ENCODE results near the gene DSCAML1. TPM values are rescaled to one million over a fixed set of nuclear protein-coding genes. Genes with fewer than 3 reads are reported as not detected.
"Not testable (repeated sequence)": the region's sequence is repeated elsewhere in the genome, so short reads cannot be mapped to it uniquely, and the experiment has no call there.

DSCAML1 gene
- total RNA-seq, 2 donors from 2014 or later, result 0.33 to 1.6 TPM

GRCh38 chr11:117766026-117766425 is 31.0 kb downstream of the DSCAML1 start:
- Histone ChIP-seq H3K27ac (no peak overlapping the region), H3K36me3 (replicated peaks in 1 of 2; ENCODE audit: insufficient read depth in 1 of 2, low read depth in 2 of 2) (no peaks in the 10 kb centered on the region), H3K9me3 (no peaks in the 10 kb centered on the region), H3K4me3 (no peak overlapping the region), H3K4me1 (no peaks in the 10 kb centered on the region), H3K27me3 (no peaks in the 10 kb centered on the region)
- intact Hi-C loops (cut with DNase I), result no loop called here
- TF ChIP-seq CTCF (IDR thresholded peaks at IDR 0.05) (no peak), POLR2A (IDR thresholded peaks at IDR 0.05) (no peak)
- ATAC-seq (no peak), DNase-seq (no peak)
- WGBS, 2 donors, result 74 to 82% methylated on average over 9 of the region's 9 CpGs

GRCh38 chr11:117765068-117765467 is 31.9 kb downstream of the DSCAML1 start:
- 47 to 70% methylated on average over 3 to 5 of the region's 5 CpGs for WGBS, 2 donors

GRCh38 chr11:117763465-117763864 is 33.6 kb downstream of the DSCAML1 start:
- H3K27ac ChIP-seq, result not testable (repeated sequence)
- 55 to 64% methylated on average over 3 to 5 of the region's 5 CpGs for WGBS, 2 donors

More at GRCh38 chr11:117765068-117765467, 31.9 kb downstream of the DSCAML1 start:
- H3K36me3 ChIP-seq (replicated peaks in 1 of 2; ENCODE audit: insufficient read depth in 1 of 2, low read depth in 2 of 2), result no peaks in the 10 kb centered on the region
- no peaks in the 10 kb centered on the region for H3K27me3 ChIP-seq
- H3K4me1 ChIP-seq, result no peaks in the 10 kb centered on the region
- no peaks in the 10 kb centered on the region for H3K9me3 ChIP-seq
- no peak overlapping the region for H3K27ac ChIP-seq
- ATAC-seq (no peak), DNase-seq (no peak)
- intact Hi-C loops (cut with DNase I), result no loop called here
- no peak for TF ChIP-seq CTCF (IDR thresholded peaks at IDR 0.05)
- H3K4me3 ChIP-seq, result no peak overlapping the region

GRCh38 chr11:117761993-117762392 is 35.0 kb downstream of the DSCAML1 start:
- 62 to 72% methylated on average over 7 of the region's 7 CpGs for WGBS, 2 donors
- Histone ChIP-seq H3K27ac (no peak overlapping the region), H3K36me3 (replicated peaks in 1 of 2; ENCODE audit: insufficient read depth in 1 of 2, low read depth in 2 of 2) (no peaks in the 10 kb centered on the region), H3K9me3 (no peaks in the 10 kb centered on the region), H3K4me1 (no peaks in the 10 kb centered on the region), H3K4me3 (no peak overlapping the region), H3K27me3 (no peaks in the 10 kb centered on the region)
- TF ChIP-seq CTCF (IDR thresholded peaks at IDR 0.05) (no peak), POLR2A (IDR thresholded peaks at IDR 0.05) (no peak)
- DNase-seq (no peak), ATAC-seq (no peak)
- intact Hi-C loops (cut with DNase I), result no loop called here

More at GRCh38 chr11:117763465-117763864, 33.6 kb downstream of the DSCAML1 start:
- H3K4me1 ChIP-seq; ATAC-seq; H3K9me3 ChIP-seq; H3K36me3 ChIP-seq (replicated peaks in 1 of 2; ENCODE audit: insufficient read depth in 1 of 2, low read depth in 2 of 2); intact Hi-C loops (cut with DNase I); H3K27me3 ChIP-seq; DNase-seq; H3K4me3 ChIP-seq: not testable (repeated sequence)

- no peak overlapping the region for H3K27ac ChIP-seq
- H3K4me3 ChIP-seq, result no peak overlapping the region
- H3K36me3 ChIP-seq (replicated peaks in 1 of 2; ENCODE audit: insufficient read depth in 1 of 2, low read depth in 2 of 2), result no peaks in the 10 kb centered on the region
- 73 to 77% methylated on average over 4 to 8 of the region's 8 CpGs for WGBS, 2 donors
- TF ChIP-seq POLR2A (IDR thresholded peaks at IDR 0.05) (no peak), CTCF (IDR thresholded peaks at IDR 0.05) (no peak)
- DNase-seq (no peak), ATAC-seq (no peak)
- no peaks in the 10 kb centered on the region for H3K27me3 ChIP-seq
- no peaks in the 10 kb centered on the region for H3K9me3 ChIP-seq
- H3K4me1 ChIP-seq, result no peaks in the 10 kb centered on the region
- intact Hi-C loops (cut with DNase I), result no loop called here
These were observed 37.7 kb downstream of the DSCAML1 start for GRCh38 chr11:117759305-117759704.
